HepG2 (cell line): Measurements from ENCODE around the gene HRC. TPM values are rescaled to one million over a fixed set of nuclear protein-coding genes. Genes with fewer than 3 reads are reported as not detected.
A peak's percentile ranks its signal among the peaks of the same experiment; 100 is the strongest.

ENCODE experiments used
- AHR ChIP-seq: IDR thresholded peaks from 2 replicates; pipeline ENCODE4 v1.6.1; 2018; ENCODE audit warnings: missing genetic modification reagents, missing compliant biosample characterization
- EP300 ChIP-seq, 3 experiments: sonication (generic) in 1 of 3; formaldehyde crosslinking in 1 of 3; IDR thresholded peaks; 2 replicates each; pipeline versions ENCODE4 v1.5.1 to v1.6.1; 2011 to 2020; ENCODE audit warnings: low read depth in 2 of 3, low read length in 2 of 3, borderline replicate concordance in 1 of 3, improper control_type of control experiment in 1 of 3, mild to moderate bottlenecking in 1 of 3, missing genetic modification reagents in 1 of 3, moderate library complexity in 1 of 3
- FOXJ3 ChIP-seq: sonication (generic); formaldehyde crosslinking; IDR thresholded peaks from 2 replicates; pipeline ENCODE4 v1.4.0; 2020; ENCODE audit warnings: missing genetic modification reagents, mild to moderate bottlenecking, borderline replicate concordance
- NAIF1 ChIP-seq: sonication (generic); formaldehyde crosslinking; IDR thresholded peaks from 2 replicates; pipeline ENCODE4 v1.5.0; 2020; ENCODE audit warnings: mild to moderate bottlenecking, missing genetic modification reagents, borderline replicate concordance
- NR2F2 ChIP-seq: IDR thresholded peaks from 2 replicates; pipeline ENCODE4 v1.6.1; 2012; ENCODE audit warnings: low read depth, inconsistent platforms, borderline replicate concordance
- RFX1 ChIP-seq: fragments of 450-650 bp; IDR thresholded peaks from 2 replicates; pipeline ENCODE4 v1.6.1; 2017
- SNAI1 ChIP-seq: sonication (generic); formaldehyde crosslinking; IDR thresholded peaks from 2 replicates; pipeline ENCODE4 v1.5.0; 2020; ENCODE audit warnings: mild to moderate bottlenecking, missing genetic modification reagents, borderline replicate concordance
- TCF7L2 ChIP-seq: IDR thresholded peaks from 2 replicates; pipeline ENCODE4 v1.6.1; 2011; ENCODE audit warnings: mild to moderate bottlenecking, low read depth, low read length, moderate library complexity
- ZNF235 ChIP-seq: sonication (generic); formaldehyde crosslinking; IDR thresholded peaks from 2 replicates; pipeline ENCODE4 v1.8.1; 2023; ENCODE audit warnings: mild to moderate bottlenecking, missing genetic modification reagents, borderline replicate concordance
- ZNF256 ChIP-seq: sonication (generic); formaldehyde crosslinking; conservative IDR thresholded peaks from 2 replicates; pipeline ENCODE4 v1.4.0; 2020; ENCODE audit warnings: missing genetic modification reagents
- ZNF296 ChIP-seq: sonication (generic); formaldehyde crosslinking; conservative IDR thresholded peaks from 2 replicates; pipeline ENCODE4 v1.5.0; 2020; ENCODE audit warnings: mild to moderate bottlenecking, missing genetic modification reagents
- ZNF572 ChIP-seq: sonication (generic); formaldehyde crosslinking; IDR thresholded peaks from 2 replicates; pipeline ENCODE4 v1.5.1; 2020; ENCODE audit warnings: mild to moderate bottlenecking, missing genetic modification reagents
- ZNF629 ChIP-seq: sonication (generic); formaldehyde crosslinking; conservative IDR thresholded peaks from 2 replicates; pipeline ENCODE4 v1.5.0; 2020; ENCODE audit warnings: missing genetic modification reagents
- ZNF775 ChIP-seq: sonication (generic); formaldehyde crosslinking; IDR thresholded peaks from 2 replicates; pipeline ENCODE4 v1.4.0; 2020; ENCODE audit warnings: missing genetic modification reagents, mild to moderate bottlenecking, moderate library complexity, borderline replicate concordance
- polyA plus RNA-seq, 8 experiments: library from polyadenylated mRNA; depleted of rRNA in 3 of 8; stranded (reverse) in 7 of 8; unstranded in 1 of 8; fragments of >200 nt; fragmentation: Illumina TruSeq in 4 of 8; extraction: Trizol in 4 of 8; gene quantifications; 2 replicates each; pipeline versions ENCODE4 v1.2.1 to v1.2.3, GENCODE V29; 2011 to 2016; ENCODE audit warnings: low read depth in 4 of 8, missing spikeins in 1 of 8, mixed read lengths in 1 of 8; ENCODE audit not compliant: insufficient read depth in 1 of 8
- total RNA-seq, 5 experiments: library from RNA; depleted of rRNA; stranded (reverse); fragments of >200 nt; fragmentation: Illumina TruSeq; extraction: Trizol; gene quantifications; 2 replicates each; pipeline ENCODE4 v1.2.3, GENCODE V29; 2016; ENCODE audit warnings: low read depth in 1 of 5
- TF ChIP-seq, protein P1 (sequence below): sonication (generic); formaldehyde crosslinking; IDR thresholded peaks from 2 replicates; pipeline ENCODE4 v1.4.0; 2020; ENCODE audit warnings: missing genetic modification reagents
- TF ChIP-seq, protein P2 (sequence below): IDR thresholded peaks from 2 replicates; pipeline ENCODE4 v1.6.1; 2012; ENCODE audit warnings: inconsistent platforms
- TF ChIP-seq, protein P3 (sequence below): sonication (generic); formaldehyde crosslinking; IDR thresholded peaks from 2 replicates; pipeline ENCODE4 v1.4.0; 2020; ENCODE audit warnings: missing genetic modification reagents
- TF ChIP-seq, protein P4 (sequence below): sonication (generic); formaldehyde crosslinking; IDR thresholded peaks from 2 replicates; pipeline ENCODE4 v1.4.0; 2020; ENCODE audit warnings: missing genetic modification reagents, borderline replicate concordance

The HRC gene
- total and polyA plus RNA-seq, 2 of the 13 experiments (the other 11 are each of a cell fraction or from before 2014, with no cell fraction given) = 3.6 to 15.4 TPM

DNA sequence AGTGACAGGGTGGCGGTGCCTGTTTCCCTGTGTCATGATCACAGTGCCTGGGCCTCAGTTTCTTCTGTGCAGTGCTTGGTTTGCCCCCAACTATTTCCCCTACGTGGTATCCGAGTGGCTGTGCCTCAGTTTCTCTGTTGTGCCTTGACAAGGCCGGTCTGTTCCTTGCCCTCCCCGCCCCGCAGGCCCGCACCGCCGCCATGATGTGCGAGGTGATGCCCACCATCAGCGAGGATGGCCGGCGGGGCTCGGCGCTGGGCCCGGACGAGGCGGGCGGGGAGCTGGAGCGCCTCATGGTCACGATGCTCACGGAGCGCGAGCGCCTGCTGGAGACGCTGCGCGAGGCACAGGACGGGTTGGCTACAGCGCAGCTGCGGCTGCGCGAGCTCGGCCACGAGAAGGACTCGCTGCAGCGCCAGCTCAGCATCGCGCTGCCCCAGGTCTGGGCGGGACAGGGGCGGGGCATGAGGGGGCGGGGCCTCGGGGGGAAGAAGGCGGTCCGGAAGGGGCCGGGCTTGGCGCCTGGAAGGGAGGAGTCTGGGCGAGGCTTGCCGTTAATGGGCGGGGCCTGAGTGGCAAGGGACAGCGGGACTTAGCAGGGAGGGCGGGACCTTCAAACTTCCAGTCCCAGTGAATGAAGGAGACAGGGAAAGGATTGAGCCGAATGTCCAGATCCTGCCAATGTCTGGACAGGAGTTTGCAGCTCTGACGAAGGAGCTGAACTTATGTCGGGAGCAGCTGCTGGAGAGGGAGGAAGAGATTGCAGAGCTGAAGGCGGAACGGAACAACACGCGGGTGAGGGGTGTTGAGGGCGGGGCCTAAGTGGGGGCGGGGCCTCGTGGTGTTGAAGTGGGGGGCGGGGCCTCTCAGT lies 27.3 kb downstream of the HRC start (continued):
- peak; percentile 98 for TF ChIP-seq ZNF256 (CRISPR knock-in tag)
- TF ChIP-seq, protein P1, sequence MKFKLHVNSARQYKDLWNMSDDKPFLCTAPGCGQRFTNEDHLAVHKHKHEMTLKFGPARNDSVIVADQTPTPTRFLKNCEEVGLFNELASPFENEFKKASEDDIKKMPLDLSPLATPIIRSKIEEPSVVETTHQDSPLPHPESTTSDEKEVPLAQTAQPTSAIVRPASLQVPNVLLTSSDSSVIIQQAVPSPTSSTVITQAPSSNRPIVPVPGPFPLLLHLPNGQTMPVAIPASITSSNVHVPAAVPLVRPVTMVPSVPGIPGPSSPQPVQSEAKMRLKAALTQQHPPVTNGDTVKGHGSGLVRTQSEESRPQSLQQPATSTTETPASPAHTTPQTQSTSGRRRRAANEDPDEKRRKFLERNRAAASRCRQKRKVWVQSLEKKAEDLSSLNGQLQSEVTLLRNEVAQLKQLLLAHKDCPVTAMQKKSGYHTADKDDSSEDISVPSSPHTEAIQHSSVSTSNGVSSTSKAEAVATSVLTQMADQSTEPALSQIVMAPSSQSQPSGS (CRISPR knock-in tag) = peak; percentile 82
- TF ChIP-seq ZNF572 (CRISPR knock-in tag) = no peak; the same call in 1 of the 2 replicates
- TF ChIP-seq FOXJ3 (CRISPR knock-in tag) = no peak; the same call in 1 of the 2 replicates
- TF ChIP-seq RFX1 = no peak
- peak; percentile 73; the same call in 1 of the 2 replicates for TF ChIP-seq ZNF296 (CRISPR knock-in tag)
- TF ChIP-seq EP300 (IDR thresholded peaks at IDR 0.05; ENCODE audit: low read depth in 2 of 2, low read length in 2 of 2) = 0 out of 4 replicates have a peak, but pooled peaks of 1 of the 2 experiments have one; percentile 4
- peak; percentile 79 for TF ChIP-seq EP300 (CRISPR knock-in tag; IDR thresholded peaks at IDR 0.05; ENCODE audit: borderline replicate concordance)
- TF ChIP-seq, protein P2, sequence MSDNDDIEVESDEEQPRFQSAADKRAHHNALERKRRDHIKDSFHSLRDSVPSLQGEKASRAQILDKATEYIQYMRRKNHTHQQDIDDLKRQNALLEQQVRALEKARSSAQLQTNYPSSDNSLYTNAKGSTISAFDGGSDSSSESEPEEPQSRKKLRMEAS = peak; percentile 100
- TF ChIP-seq TCF7L2 = no peak
- TF ChIP-seq, protein P3, sequence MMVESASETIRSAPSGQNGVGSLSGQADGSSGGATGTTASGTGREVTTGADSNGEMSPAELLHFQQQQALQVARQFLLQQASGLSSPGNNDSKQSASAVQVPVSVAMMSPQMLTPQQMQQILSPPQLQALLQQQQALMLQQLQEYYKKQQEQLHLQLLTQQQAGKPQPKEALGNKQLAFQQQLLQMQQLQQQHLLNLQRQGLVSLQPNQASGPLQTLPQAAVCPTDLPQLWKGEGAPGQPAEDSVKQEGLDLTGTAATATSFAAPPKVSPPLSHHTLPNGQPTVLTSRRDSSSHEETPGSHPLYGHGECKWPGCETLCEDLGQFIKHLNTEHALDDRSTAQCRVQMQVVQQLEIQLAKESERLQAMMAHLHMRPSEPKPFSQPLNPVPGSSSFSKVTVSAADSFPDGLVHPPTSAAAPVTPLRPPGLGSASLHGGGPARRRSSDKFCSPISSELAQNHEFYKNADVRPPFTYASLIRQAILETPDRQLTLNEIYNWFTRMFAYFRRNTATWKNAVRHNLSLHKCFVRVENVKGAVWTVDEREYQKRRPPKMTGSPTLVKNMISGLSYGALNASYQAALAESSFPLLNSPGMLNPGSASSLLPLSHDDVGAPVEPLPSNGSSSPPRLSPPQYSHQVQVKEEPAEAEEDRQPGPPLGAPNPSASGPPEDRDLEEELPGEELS (CRISPR knock-in tag) = peak; percentile 68; the same call in 1 of the 2 replicates
- peak; percentile 79 for TF ChIP-seq ZNF629 (CRISPR knock-in tag)
- TF ChIP-seq SNAI1 (CRISPR knock-in tag) = peak; percentile 80; the same call in 1 of the 2 replicates
- peak; percentile 89; the same call in 1 of the 2 replicates for TF ChIP-seq NAIF1 (CRISPR knock-in tag)
- TF ChIP-seq ZNF775 = peak; percentile 96
- peak; percentile 93; the same call in 1 of the 2 replicates for TF ChIP-seq ZNF235 (CRISPR knock-in tag)
- peak; percentile 95 for TF ChIP-seq AHR (CRISPR knock-in tag)
- TF ChIP-seq NR2F2 = no peak
- TF ChIP-seq, protein P4, sequence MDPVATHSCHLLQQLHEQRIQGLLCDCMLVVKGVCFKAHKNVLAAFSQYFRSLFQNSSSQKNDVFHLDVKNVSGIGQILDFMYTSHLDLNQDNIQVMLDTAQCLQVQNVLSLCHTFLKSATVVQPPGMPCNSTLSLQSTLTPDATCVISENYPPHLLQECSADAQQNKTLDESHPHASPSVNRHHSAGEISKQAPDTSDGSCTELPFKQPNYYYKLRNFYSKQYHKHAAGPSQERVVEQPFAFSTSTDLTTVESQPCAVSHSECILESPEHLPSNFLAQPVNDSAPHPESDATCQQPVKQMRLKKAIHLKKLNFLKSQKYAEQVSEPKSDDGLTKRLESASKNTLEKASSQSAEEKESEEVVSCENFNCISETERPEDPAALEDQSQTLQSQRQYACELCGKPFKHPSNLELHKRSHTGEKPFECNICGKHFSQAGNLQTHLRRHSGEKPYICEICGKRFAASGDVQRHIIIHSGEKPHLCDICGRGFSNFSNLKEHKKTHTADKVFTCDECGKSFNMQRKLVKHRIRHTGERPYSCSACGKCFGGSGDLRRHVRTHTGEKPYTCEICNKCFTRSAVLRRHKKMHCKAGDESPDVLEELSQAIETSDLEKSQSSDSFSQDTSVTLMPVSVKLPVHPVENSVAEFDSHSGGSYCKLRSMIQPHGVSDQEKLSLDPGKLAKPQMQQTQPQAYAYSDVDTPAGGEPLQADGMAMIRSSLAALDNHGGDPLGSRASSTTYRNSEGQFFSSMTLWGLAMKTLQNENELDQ (CRISPR knock-in tag) = peak; percentile 96
